ENCODE data around the gene MISP3.

Gene MISP3

GRCh38 chr19:14113762-14114414, 41.3 kb downstream of the MISP3 start:
- Mint-ChIP-seq H3K27me3 (ENCODE audit: low read depth) (no peaks in the 10 kb centered on the region), H3K4me1 (peaks cover 51% of the 10 kb centered on the region), H3K27ac (peak overlapping the region; percentile 92 to 96 (median 94)), H3K9me3 (no peaks in the 10 kb centered on the region), H3K36me3 (ENCODE audit: low read depth) (no peaks in the 10 kb centered on the region), H3K4me3 (peak overlapping the region; percentile 37 to 76 (median 38))
- no peak for TF ChIP-seq CTCF (IDR thresholded peaks at IDR 0.05; ENCODE audit: unreplicated experiment in 3 of 3)

- Mint-ChIP-seq H3K4me3 (peak overlapping the region; percentile 19 to 76 (median 55)), H3K36me3 (ENCODE audit: low read depth) (no peaks in the 10 kb centered on the region), H3K4me1 (peaks cover 56% of the 10 kb centered on the region), H3K9me3 (no peaks in the 10 kb centered on the region), H3K27me3 (ENCODE audit: low read depth) (no peaks in the 10 kb centered on the region), H3K27ac (peak overlapping the region in 1 of 3 experiments; percentile 96)
- TF ChIP-seq CTCF (IDR thresholded peaks at IDR 0.05; ENCODE audit: unreplicated experiment in 3 of 3): no peak
Measured at GRCh38 chr19:14114439-14114838, 41.9 kb downstream of the MISP3 start.

GRCh38 chr19:14114854-14115253, 42.3 kb downstream of the MISP3 start:
- peak in 1 of 3 experiments; percentile 33 for TF ChIP-seq CTCF (IDR thresholded peaks at IDR 0.05; ENCODE audit: unreplicated experiment in 3 of 3)
- Mint-ChIP-seq H3K27ac (peak overlapping the region in 1 of 3 experiments; percentile 78), H3K4me3 (peak overlapping the region; percentile 19 to 99 (median 55))

GRCh38 chr19:14115756-14116155, 43.2 kb downstream of the MISP3 start:
- H3K27ac Mint-ChIP-seq: peak overlapping the region; percentile 79 to 88 (median 85)
- no peaks in the 10 kb centered on the region for H3K36me3 Mint-ChIP-seq (ENCODE audit: low read depth)
- H3K27me3 Mint-ChIP-seq (ENCODE audit: low read depth): no peaks in the 10 kb centered on the region
- no peak for TF ChIP-seq CTCF (IDR thresholded peaks at IDR 0.05; ENCODE audit: unreplicated experiment in 3 of 3)
- H3K4me1 Mint-ChIP-seq: peaks cover 57% of the 10 kb centered on the region
- H3K4me3 Mint-ChIP-seq: peak overlapping the region; percentile 96 to 99 (median 97)
- H3K9me3 Mint-ChIP-seq: no peaks in the 10 kb centered on the region

More at GRCh38 chr19:14114854-14115253, 42.3 kb downstream of the MISP3 start:
- H3K4me1 Mint-ChIP-seq: peaks cover 57% of the 10 kb centered on the region
- no peaks in the 10 kb centered on the region for H3K9me3 Mint-ChIP-seq
- no peaks in the 10 kb centered on the region for H3K36me3 Mint-ChIP-seq (ENCODE audit: low read depth)
- H3K27me3 Mint-ChIP-seq (ENCODE audit: low read depth): no peaks in the 10 kb centered on the region

GRCh38 chr19:14116525-14116917, 43.9 kb downstream of the MISP3 start:
- no peak for TF ChIP-seq CTCF (IDR thresholded peaks at IDR 0.05; ENCODE audit: unreplicated experiment in 3 of 3)
- Mint-ChIP-seq H3K4me1 (peaks cover 54% of the 10 kb centered on the region), H3K27ac (peak overlapping the region; percentile 79 to 88 (median 85))

More at GRCh38 chr19:14116525-14116917, 43.9 kb downstream of the MISP3 start:
- peak overlapping the region; percentile 96 to 99 (median 97) for H3K4me3 Mint-ChIP-seq
- no peaks in the 10 kb centered on the region for H3K9me3 Mint-ChIP-seq
- H3K36me3 Mint-ChIP-seq (ENCODE audit: low read depth): no peaks in the 10 kb centered on the region
- H3K27me3 Mint-ChIP-seq (ENCODE audit: low read depth): no peaks in the 10 kb centered on the region

Data from nephron (organoid).